GM12872 (cell line): ENCODE results near the gene ST8SIA1.

Experiments used
- TF ChIP-seq, protein P1 (sequence below): IDR thresholded peaks from 3 replicates; pipeline ENCODE4 v1.5.1; 2011; ENCODE audit warnings: low read depth, mild to moderate bottlenecking, low read length, moderate library complexity; ENCODE audit not compliant: insufficient read depth

ST8SIA1 gene, protein sequence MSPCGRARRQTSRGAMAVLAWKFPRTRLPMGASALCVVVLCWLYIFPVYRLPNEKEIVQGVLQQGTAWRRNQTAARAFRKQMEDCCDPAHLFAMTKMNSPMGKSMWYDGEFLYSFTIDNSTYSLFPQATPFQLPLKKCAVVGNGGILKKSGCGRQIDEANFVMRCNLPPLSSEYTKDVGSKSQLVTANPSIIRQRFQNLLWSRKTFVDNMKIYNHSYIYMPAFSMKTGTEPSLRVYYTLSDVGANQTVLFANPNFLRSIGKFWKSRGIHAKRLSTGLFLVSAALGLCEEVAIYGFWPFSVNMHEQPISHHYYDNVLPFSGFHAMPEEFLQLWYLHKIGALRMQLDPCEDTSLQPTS

DNA sequence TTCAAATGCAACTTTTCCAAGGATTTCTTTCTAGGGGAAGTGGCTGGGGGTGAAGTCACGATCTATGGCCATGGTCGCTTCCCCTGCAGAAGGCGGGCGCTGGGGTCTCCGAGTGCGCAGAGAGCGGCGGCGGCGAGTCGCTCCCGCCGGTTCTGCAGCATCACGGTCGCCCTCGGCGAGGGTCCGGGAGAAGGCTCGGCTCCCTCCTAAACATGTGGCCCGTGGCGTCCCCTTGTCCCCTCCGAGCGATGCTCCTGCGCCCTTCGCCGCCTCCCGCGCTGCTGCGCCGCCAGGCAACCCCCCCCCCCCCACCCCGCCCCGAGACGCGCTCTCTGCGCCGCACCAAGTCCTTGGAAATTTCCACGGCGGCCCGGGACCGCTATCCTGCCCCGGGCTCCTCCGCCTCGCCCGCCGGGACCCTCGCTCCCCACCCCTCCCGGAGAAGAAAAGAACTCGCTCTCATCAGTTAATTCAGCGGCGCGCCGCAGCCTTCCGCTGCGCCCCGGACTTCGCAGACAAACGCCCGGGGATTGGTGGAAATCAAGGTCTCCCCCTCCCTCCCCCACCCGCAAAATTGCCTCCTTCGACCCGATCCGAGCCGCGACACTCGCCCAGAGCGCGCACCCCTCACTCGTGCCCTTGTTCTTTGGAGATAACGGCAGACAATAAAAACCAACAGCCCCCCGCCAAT, at the start of gene ST8SIA1:
ST8SIA1 (minus strand) TSS at position 298 of the 691 bp plus-strand sequence. CDS start 475 bp downstream, outside the sequence.
- TF ChIP-seq, protein P1, sequence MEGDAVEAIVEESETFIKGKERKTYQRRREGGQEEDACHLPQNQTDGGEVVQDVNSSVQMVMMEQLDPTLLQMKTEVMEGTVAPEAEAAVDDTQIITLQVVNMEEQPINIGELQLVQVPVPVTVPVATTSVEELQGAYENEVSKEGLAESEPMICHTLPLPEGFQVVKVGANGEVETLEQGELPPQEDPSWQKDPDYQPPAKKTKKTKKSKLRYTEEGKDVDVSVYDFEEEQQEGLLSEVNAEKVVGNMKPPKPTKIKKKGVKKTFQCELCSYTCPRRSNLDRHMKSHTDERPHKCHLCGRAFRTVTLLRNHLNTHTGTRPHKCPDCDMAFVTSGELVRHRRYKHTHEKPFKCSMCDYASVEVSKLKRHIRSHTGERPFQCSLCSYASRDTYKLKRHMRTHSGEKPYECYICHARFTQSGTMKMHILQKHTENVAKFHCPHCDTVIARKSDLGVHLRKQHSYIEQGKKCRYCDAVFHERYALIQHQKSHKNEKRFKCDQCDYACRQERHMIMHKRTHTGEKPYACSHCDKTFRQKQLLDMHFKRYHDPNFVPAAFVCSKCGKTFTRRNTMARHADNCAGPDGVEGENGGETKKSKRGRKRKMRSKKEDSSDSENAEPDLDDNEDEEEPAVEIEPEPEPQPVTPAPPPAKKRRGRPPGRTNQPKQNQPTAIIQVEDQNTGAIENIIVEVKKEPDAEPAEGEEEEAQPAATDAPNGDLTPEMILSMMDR: no peak

DNA sequence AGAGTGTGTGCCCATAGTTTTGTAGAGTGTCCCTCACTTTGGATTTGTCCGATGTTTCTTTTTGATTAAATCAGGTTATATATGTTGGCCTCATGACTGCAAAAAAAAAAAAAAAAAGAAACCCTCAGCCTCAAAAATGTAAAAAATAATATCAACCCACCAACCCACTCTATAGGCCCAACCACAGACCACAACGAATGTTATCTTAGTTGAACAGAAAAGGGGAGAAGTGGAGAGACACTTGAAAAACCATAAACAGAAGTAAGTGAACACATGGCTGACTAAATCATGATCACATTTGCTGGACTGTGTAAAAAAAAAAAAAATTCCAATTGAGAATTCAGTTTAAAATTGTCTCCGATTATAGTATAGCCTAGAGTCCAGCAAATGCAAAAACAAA, 45.5 kb upstream of the ST8SIA1 start:
- TF ChIP-seq, protein P1: no peak

DNA sequence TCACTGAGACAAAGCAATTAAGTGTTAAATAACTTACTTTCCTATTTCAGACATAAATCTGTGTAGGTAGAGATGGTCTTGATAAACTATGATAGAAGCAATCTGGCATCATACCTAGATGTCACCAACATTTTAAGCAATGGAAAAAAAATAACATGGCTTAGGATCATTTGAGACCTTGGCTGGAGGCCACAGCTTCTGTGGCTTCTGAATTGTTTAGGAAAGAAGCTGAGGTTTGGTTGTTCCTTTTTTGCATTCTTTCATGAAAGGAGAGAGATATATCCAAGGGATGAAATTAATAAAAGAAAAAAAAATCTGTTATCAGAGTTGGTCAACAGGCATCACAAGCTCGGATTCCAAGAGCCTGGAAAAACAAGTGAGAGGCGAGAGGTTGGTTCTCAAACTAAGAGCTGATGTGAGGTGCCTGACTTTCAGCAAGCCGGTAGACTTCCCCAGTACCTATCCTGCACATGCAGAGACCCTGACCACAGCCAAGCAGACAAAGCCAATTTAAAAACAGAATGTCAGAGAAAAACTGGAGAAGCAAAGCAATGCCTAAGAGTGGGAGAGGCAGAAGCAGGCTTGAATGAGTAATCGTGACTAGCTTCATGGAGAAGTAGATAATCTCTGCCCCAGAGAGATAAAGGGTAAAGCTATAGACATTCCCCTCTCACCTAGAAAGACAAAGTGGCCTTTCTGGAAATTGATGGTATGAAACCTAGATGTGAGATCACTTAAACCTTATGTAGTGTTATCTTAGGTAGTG, 43.4 kb upstream of the ST8SIA1 start:
- TF ChIP-seq, protein P1: no peak

DNA sequence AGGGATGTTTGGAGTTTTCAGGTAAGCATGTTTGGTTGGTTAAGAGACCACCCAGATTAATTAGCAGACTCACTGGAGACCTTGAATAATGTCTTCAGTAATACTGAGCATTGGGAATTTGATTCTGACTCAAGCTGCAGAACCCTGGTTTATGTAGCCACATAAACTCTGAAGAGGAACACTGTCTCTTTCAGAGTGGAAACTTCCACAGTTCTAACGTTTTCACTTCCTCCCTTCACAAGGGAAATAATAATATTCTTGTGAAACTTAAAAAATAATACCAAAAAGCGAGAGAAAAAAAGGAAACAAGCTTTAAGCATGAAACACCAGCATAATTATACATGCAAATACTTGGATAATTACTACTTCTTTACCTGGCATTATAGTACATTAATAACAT, 40.0 kb upstream of the ST8SIA1 start:
- TF ChIP-seq, protein P1: no peak

DNA sequence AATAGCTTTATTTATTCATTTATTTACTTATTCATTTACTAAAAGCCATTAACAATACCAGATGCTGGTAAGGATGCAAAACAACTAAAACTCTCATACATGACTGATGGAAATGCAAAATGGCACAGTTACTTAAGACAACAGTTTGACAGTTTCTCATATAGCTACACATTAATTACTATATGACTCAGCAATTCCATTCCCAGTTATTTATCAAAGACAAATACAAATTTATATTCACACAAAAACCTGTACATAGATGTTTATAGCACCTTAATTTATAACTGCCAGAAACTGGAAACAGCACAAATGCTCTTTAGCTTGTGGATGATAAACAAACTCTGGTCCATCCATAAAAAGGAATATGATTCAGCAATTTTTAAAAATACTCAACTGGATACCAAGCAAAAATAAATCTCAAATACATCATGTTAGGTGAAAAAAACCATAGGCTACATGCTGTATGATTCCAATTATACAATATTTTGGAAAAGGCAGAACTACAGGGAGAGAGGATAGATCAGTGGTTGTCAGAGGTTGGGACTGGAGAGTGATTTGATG, 37.9 kb upstream of the ST8SIA1 start:
- TF ChIP-seq, protein P1: no peak

DNA sequence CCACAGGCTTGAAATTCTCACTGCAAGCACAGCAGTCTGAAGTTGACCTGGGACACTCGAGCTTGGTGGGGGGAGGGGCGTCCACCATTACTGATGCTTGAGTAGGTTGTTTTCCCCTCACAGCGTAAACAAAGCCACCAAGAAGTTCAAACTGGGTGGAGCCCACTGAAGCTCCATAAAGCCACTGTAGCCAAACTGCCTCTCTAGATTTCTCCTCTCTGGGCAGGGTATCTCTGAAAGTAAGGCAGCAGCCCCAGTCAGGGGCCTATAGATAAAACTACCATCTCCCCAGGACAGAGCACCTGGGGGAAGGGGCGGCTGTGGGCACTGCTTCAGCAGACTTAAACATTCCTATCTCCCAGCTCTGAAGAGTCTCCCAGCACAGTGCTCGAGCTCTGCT, 31.7 kb upstream of the ST8SIA1 start:
- TF ChIP-seq, protein P1: no peak

DNA sequence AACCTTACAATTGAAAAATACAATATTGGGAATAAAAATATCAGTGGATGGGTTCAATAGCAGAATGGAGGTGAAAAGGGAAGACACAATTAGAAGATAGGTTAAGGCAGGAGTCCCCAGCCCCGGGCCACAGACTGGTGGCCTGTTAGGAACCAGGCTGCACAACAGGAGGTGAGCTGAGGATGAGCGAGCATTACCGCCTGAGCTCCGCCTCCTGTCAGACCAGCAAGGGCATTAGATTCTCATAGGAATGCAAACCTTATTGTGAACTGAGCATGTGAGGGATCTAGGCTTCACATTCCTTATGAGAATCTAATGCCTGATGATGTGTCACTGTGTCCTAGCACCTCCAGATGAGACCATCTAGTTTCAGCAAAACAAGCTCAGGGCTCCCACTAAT, 27.3 kb upstream of the ST8SIA1 start:
- TF ChIP-seq, protein P1: no peak
